Thoracic aorta (tissue), 2 donors: Measurements from ENCODE around the gene FSCN2. TPM values are rescaled to one million over a fixed set of nuclear protein-coding genes. Genes with fewer than 3 reads are reported as not detected.

Source experiments
- ATAC-seq: fragments of 150-250 bp; one replicate; pipeline ENCODE4 v1.8.0; 2017; ENCODE audit warnings: low read depth; ENCODE audit not compliant: insufficient number of reproducible peaks, low FRiP score
- DNase-seq: peaks from one replicate; pipeline ENCODE4 v3.0.0-alpha.2; 2020; ENCODE audit warnings: low spot score
- H3K27ac ChIP-seq, 2 donors: fragments of 200-600 bp; sonication (generic); 1 replicate in 1 of 2; 2 replicates in 1 of 2; pipeline ENCODE4 v1.5.1; 2016; ENCODE audit warnings: mild to moderate bottlenecking in 2 of 2, moderate library complexity in 2 of 2
- H3K27me3 ChIP-seq: fragments of 200-600 bp; sonication (generic); replicated peaks from 2 replicates; pipeline ENCODE4 v1.6.0; 2016; ENCODE audit warnings: mild to moderate bottlenecking; ENCODE audit not compliant: insufficient read depth
- H3K36me3 ChIP-seq: fragments of 200-600 bp; sonication (generic); one replicate; pipeline ENCODE4 v1.5.1; 2016
- H3K4me1 ChIP-seq, 2 donors: fragments of 200-600 bp; sonication (generic); 1 replicate in 1 of 2; 2 replicates in 1 of 2; pipeline versions ENCODE4 v1.5.1 to v1.6.0; 2016; ENCODE audit warnings: low read depth in 2 of 2, mild to moderate bottlenecking in 1 of 2; ENCODE audit not compliant: control insufficient read depth in 1 of 2
- H3K4me3 ChIP-seq: fragments of 200-600 bp; sonication (generic); 2 replicates; pipeline ENCODE4 v1.5.1; 2016; ENCODE audit warnings: mild to moderate bottlenecking
- H3K9me3 ChIP-seq: fragments of 200-600 bp; sonication (generic); 2 replicates; pipeline ENCODE4 v1.5.1; 2016
- CTCF ChIP-seq: fragments of 200-600 bp; sonication (generic); IDR thresholded peaks from one replicate; pipeline ENCODE4 v1.5.1; 2019; ENCODE audit warnings: antibody characterized with exemption
- total RNA-seq, 2 donors: library from RNA; depleted of rRNA; stranded (reverse); fragments of >200 nt; gene quantifications; one replicate each; pipeline versions ENCODE4 v1.1.0 to v1.2.3, GENCODE V29; 2016

Gene FSCN2
- total RNA-seq, 2 donors from 2014 or later, result 4.2 to 9.2 TPM

GRCh38 chr17:81550830-81551457, 22.8 kb downstream of the FSCN2 start:
- TF ChIP-seq CTCF, result no peak
- no peak for ATAC-seq
- H3K27ac ChIP-seq, result no peak overlapping the region
- no peaks in the 10 kb centered on the region for H3K9me3 ChIP-seq
- H3K4me3 ChIP-seq, result peak overlapping the region; percentile 98
- peaks cover 25% of the 10 kb centered on the region for H3K36me3 ChIP-seq
- no peaks in the 10 kb centered on the region for H3K27me3 ChIP-seq
- no peak for DNase-seq
- H3K4me1 ChIP-seq, result peaks cover 18 to 32% of the 10 kb centered on the region in 2 donors

GRCh38 chr17:81551458-81552243, 23.5 kb downstream of the FSCN2 start:
- H3K4me3 ChIP-seq, result peak overlapping the region; percentile 98
- H3K36me3 ChIP-seq, result peaks cover 22% of the 10 kb centered on the region
- H3K27me3 ChIP-seq, result no peaks in the 10 kb centered on the region
- no peak for TF ChIP-seq CTCF
- ATAC-seq (peak; percentile 0), DNase-seq (no peak)
- peak overlapping the region; percentile 23 to 92 for H3K27ac ChIP-seq
- no peaks in the 10 kb centered on the region for H3K9me3 ChIP-seq
- H3K4me1 ChIP-seq, result peaks cover 24 to 39% of the 10 kb centered on the region in 2 donors

- TF ChIP-seq CTCF, result no peak
- peak; percentile 48 for ATAC-seq
- H3K27ac ChIP-seq, result peak within 1 kb of the TSS; percentile 89 to 92
- peak within 1 kb of the TSS; percentile 98 for H3K4me3 ChIP-seq
- H3K36me3 ChIP-seq, result peaks cover 21% of the 10 kb centered on the region
- DNase-seq, result no peak
- H3K9me3 ChIP-seq, result no peaks in the 10 kb centered on the region
- H3K27me3 ChIP-seq, result no peaks in the 10 kb centered on the region
- peaks cover 28 to 47% of the 10 kb centered on the region in 2 donors for H3K4me1 ChIP-seq
Observed at GRCh38 chr17:81552244-81553017, 24.3 kb downstream of the FSCN2 start, which contains the start of gene FAAP100. Gene FAAP100, minus strand, starts transcription at chr17:81552353. Its CDS starts 23 bp downstream, at chr17:81552330.

GRCh38 chr17:81553018-81553615, 24.9 kb downstream of the FSCN2 start:
- peak; percentile 51 for DNase-seq
- H3K27ac ChIP-seq, result peak overlapping the region; percentile 89 to 92
- TF ChIP-seq CTCF, result no peak

More at GRCh38 chr17:81553018-81553615, 24.9 kb downstream of the FSCN2 start:
- no peak for ATAC-seq
- no peaks in the 10 kb centered on the region for H3K27me3 ChIP-seq
- no peaks in the 10 kb centered on the region for H3K9me3 ChIP-seq
- H3K4me3 ChIP-seq, result peak overlapping the region; percentile 98
- H3K4me1 ChIP-seq, result peaks cover 28 to 49% of the 10 kb centered on the region in 2 donors
- peaks cover 21% of the 10 kb centered on the region for H3K36me3 ChIP-seq
